Ishikawa (cell line): ENCODE data around the gene PHGDH.

Experiments used
- CEBPB ChIP-seq: IDR thresholded peaks from 2 replicates; pipeline ENCODE4 v1.6.1; 2012
- CREB1 ChIP-seq: IDR thresholded peaks from 2 replicates; pipeline ENCODE4 v1.6.1; 2012; ENCODE audit warnings: low read depth
- EGR1 ChIP-seq: IDR thresholded peaks from 2 replicates; pipeline ENCODE4 v1.6.1; 2012
- EP300 ChIP-seq: IDR thresholded peaks from 2 replicates; pipeline ENCODE4 v1.6.1; 2012; ENCODE audit warnings: borderline replicate concordance
- FOXM1 ChIP-seq: IDR thresholded peaks from 2 replicates; pipeline ENCODE4 v1.6.1; 2012; ENCODE audit warnings: low read depth, borderline replicate concordance
- NFIC ChIP-seq: IDR thresholded peaks from 2 replicates; pipeline ENCODE4 v1.6.1; 2012
- RAD21 ChIP-seq: IDR thresholded peaks from 2 replicates; pipeline ENCODE4 v1.6.1; 2012; ENCODE audit warnings: low read depth
- TAF1 ChIP-seq: IDR thresholded peaks from 2 replicates; pipeline ENCODE4 v1.6.1; 2012; ENCODE audit warnings: low read depth, mild to moderate bottlenecking
- TCF12 ChIP-seq: IDR thresholded peaks from 2 replicates; pipeline ENCODE4 v1.6.1; 2012; ENCODE audit warnings: low read depth
- TEAD4 ChIP-seq: IDR thresholded peaks from 2 replicates; pipeline ENCODE4 v1.6.1; 2012
- YY1 ChIP-seq: IDR thresholded peaks from 2 replicates; pipeline ENCODE4 v1.6.1; 2012; ENCODE audit warnings: low read depth
- ZBTB7A ChIP-seq: IDR thresholded peaks from 2 replicates; pipeline ENCODE4 v1.6.1; 2012; ENCODE audit warnings: low read depth
- TF ChIP-seq, protein P1 (sequence below): IDR thresholded peaks from 2 replicates; pipeline ENCODE4 v1.6.1; 2012
- TF ChIP-seq, protein P2 (sequence below): IDR thresholded peaks from 2 replicates; pipeline ENCODE4 v1.6.1; 2012; ENCODE audit warnings: low read depth, mild to moderate bottlenecking
- TF ChIP-seq, protein P3 (sequence below): IDR thresholded peaks from 2 replicates; pipeline ENCODE4 v1.6.1; 2012

PHGDH gene

DNA sequence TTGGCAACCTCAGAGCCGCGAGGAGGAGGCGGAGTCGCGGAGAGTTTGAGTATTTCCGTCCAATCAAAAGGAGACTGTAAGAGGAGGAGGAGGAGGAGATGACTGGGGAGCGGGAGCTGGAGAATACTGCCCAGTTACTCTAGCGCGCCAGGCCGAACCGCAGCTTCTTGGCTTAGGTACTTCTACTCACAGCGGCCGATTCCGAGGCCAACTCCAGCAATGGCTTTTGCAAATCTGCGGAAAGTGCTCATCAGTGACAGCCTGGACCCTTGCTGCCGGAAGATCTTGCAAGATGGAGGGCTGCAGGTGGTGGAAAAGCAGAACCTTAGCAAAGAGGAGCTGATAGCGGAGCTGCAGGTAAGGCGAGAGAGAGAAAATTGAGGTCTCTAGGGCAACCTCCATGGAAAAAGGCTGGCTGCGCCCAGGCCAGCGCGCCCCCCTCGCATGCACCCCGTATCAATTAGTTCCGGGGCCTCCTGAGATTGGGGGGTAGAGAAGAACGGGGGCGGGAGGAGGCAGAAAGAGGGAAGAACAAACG, at the start of gene PHGDH:
PHGDH (plus strand) TSS at position 131 of the 538 bp plus-strand sequence; CDS start at position 220, 89 bp downstream.
- TF ChIP-seq, protein P1, sequence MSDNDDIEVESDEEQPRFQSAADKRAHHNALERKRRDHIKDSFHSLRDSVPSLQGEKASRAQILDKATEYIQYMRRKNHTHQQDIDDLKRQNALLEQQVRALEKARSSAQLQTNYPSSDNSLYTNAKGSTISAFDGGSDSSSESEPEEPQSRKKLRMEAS: peak; percentile 49
- TF ChIP-seq FOXM1 (no peak), YY1 (peak; percentile 42; the same call in 1 of the 2 replicates), EP300 (peak; percentile 9; the same call in 1 of the 2 replicates), ZBTB7A (no peak), TEAD4 (no peak), EGR1 (no peak), CREB1 (no peak), RAD21 (no peak), NFIC (no peak), TAF1 (peak; percentile 89), TCF12 (0 out of 2 replicates have a peak, but pooled peaks have one; percentile 19), CEBPB (no peak)
- TF ChIP-seq, protein P2, sequence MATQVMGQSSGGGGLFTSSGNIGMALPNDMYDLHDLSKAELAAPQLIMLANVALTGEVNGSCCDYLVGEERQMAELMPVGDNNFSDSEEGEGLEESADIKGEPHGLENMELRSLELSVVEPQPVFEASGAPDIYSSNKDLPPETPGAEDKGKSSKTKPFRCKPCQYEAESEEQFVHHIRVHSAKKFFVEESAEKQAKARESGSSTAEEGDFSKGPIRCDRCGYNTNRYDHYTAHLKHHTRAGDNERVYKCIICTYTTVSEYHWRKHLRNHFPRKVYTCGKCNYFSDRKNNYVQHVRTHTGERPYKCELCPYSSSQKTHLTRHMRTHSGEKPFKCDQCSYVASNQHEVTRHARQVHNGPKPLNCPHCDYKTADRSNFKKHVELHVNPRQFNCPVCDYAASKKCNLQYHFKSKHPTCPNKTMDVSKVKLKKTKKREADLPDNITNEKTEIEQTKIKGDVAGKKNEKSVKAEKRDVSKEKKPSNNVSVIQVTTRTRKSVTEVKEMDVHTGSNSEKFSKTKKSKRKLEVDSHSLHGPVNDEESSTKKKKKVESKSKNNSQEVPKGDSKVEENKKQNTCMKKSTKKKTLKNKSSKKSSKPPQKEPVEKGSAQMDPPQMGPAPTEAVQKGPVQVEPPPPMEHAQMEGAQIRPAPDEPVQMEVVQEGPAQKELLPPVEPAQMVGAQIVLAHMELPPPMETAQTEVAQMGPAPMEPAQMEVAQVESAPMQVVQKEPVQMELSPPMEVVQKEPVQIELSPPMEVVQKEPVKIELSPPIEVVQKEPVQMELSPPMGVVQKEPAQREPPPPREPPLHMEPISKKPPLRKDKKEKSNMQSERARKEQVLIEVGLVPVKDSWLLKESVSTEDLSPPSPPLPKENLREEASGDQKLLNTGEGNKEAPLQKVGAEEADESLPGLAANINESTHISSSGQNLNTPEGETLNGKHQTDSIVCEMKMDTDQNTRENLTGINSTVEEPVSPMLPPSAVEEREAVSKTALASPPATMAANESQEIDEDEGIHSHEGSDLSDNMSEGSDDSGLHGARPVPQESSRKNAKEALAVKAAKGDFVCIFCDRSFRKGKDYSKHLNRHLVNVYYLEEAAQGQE: no peak
- TF ChIP-seq, protein P3, sequence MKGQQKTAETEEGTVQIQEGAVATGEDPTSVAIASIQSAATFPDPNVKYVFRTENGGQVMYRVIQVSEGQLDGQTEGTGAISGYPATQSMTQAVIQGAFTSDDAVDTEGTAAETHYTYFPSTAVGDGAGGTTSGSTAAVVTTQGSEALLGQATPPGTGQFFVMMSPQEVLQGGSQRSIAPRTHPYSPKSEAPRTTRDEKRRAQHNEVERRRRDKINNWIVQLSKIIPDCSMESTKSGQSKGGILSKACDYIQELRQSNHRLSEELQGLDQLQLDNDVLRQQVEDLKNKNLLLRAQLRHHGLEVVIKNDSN: no peak

DNA sequence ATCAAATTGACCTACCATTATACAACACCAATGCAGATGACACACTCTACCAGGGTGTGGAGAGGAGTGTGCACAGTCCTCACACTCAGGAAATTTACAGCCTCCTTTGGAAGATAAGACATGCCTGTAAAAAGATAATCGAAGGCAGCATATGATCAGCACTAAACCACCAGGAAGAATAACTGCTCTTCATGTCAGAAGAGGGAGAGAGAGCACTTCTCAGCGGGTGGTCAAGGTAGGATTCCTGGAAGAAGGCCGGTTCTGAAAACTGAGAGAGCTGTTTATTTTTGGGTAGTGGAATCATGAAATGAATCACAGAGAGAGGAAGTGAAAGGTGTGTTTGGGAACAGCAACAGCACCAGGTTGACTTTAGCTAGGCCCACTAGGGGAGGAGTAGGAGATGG, 49.7 kb upstream of the PHGDH start:
- TF ChIP-seq FOXM1 (no peak), TCF12 (no peak), RAD21 (no peak), EGR1 (no peak), CEBPB (no peak), NFIC (no peak), TEAD4 (no peak), ZBTB7A (no peak), TAF1 (no peak), CREB1 (no peak), EP300 (no peak), YY1 (no peak)
- TF ChIP-seq, protein P3: no peak
- TF ChIP-seq, protein P1: no peak

DNA sequence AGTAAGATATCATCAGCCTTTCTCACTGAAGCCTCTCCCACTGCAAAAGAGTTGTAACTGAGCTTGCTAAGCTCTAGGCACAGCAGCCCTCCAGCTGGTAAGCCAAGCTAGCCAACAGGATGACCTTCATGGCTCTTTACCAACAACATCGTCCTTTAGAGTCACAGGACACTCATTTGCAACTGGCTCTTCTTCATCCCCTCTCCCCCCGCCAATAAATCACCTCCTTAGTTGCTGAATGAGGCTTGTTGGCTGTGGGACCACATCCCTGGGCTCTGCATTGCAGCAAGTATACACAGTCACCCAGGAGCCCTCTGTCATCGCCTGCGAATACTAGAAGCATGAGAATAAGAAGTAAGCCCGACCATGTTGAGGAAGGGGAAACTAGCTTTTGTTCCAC, 47.7 kb upstream of the PHGDH start:
- TF ChIP-seq TEAD4 (no peak), EP300 (no peak), TCF12 (no peak), TAF1 (no peak), YY1 (no peak), NFIC (no peak), FOXM1 (no peak), CEBPB (no peak), RAD21 (no peak), ZBTB7A (no peak), EGR1 (no peak), CREB1 (no peak)
- TF ChIP-seq, protein P3: no peak
- TF ChIP-seq, protein P1: no peak
- TF ChIP-seq, protein P2: no peak

DNA sequence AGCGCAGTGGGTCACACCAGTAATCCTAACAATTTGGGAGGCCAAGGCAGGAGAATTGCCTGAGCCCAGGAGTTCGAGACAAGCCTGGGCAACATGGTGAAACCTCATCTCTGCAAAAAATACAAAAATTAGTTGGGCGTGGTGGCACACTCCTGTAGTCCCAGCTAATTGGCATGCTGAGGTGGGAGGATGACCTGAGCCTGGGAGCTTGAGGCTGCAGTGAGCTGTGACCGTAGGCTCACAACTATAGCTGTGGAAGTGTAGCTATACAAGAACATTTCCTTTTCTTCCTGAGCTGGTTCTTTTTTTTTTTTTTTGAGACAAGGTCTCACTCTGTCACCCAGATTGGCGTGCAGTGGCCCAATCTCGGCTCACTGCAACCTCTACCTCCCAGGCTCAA, 44.6 kb upstream of the PHGDH start:
- TF ChIP-seq CEBPB (no peak), YY1 (no peak)

DNA sequence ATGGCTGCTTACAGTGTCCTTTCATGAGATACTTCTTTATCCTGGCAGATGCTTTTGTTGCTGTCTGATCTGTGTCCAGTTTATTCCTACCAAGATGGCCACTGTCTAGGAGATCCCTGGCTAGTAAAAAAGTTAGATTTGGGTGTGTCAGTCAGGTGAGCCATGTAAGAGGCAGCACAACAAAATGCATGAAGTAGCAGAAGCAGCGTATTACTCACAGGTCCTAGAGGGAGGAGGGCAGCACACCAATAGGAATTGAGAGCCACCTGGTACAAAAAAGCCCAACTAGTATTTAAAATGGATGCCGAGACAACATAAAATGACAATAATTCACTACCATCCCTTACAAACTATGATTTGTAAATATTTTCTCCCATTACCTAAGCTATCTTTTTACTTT, 40.8 kb upstream of the PHGDH start:
- TF ChIP-seq TCF12: no peak
- TF ChIP-seq CEBPB: no peak
- TF ChIP-seq FOXM1: no peak
- TF ChIP-seq, protein P3: no peak
- TF ChIP-seq NFIC: no peak
- no peak for TF ChIP-seq EGR1
- no peak for TF ChIP-seq TAF1
- no peak for TF ChIP-seq TEAD4
- TF ChIP-seq, protein P1: no peak
- TF ChIP-seq RAD21: no peak
- TF ChIP-seq YY1: no peak
- TF ChIP-seq EP300: no peak
- TF ChIP-seq, protein P2: no peak
- no peak for TF ChIP-seq ZBTB7A
- no peak for TF ChIP-seq CREB1
